ENCODE data around the gene QKI.

Gene QKI

GRCh38 chr6:163513570-163514166, 99.2 kb downstream of the QKI start:
- Histone ChIP-seq H3K79me2 (ENCODE audit: insufficient read depth, low read length) (peaks cover 9% of the 10 kb centered on the region), H2AFZ (ENCODE audit: low read depth, low read length) (no peak overlapping the region), H3K9ac (ENCODE audit: low read depth, low read length) (no peak overlapping the region), H3K4me2 (ENCODE audit: insufficient read depth, low read length) (no peak overlapping the region), H3K9me3 (ENCODE audit: insufficient read depth, low read length, severe bottlenecking) (no peaks in the 10 kb centered on the region), H4K20me1 (ENCODE audit: insufficient read depth, low read length) (peaks cover 5% of the 10 kb centered on the region), H3K27ac (ENCODE audit: low read length) (no peak overlapping the region), H3K4me1 (ENCODE audit: insufficient read depth, low read length) (no peaks in the 10 kb centered on the region), H3K36me3 (ENCODE audit: insufficient read depth, low read length) (no peaks in the 10 kb centered on the region), H3K27me3 (ENCODE audit: insufficient read depth, low read length, poor library complexity) (no peaks in the 10 kb centered on the region), H3K4me3 (ENCODE audit: low read depth in 1 of 2, low read length in 2 of 2) (no peak overlapping the region)
- peak; percentile 4 for DNase-seq
- peak; percentile 53; the same call in 1 of the 3 replicates for ATAC-seq (ENCODE audit: insufficient read depth, low read depth)
- no peak for TF ChIP-seq EZH2 (IDR thresholded peaks at IDR 0.05; ENCODE audit: borderline replicate concordance, low read depth, low read length, severe bottlenecking)
- TF ChIP-seq, protein P1, sequence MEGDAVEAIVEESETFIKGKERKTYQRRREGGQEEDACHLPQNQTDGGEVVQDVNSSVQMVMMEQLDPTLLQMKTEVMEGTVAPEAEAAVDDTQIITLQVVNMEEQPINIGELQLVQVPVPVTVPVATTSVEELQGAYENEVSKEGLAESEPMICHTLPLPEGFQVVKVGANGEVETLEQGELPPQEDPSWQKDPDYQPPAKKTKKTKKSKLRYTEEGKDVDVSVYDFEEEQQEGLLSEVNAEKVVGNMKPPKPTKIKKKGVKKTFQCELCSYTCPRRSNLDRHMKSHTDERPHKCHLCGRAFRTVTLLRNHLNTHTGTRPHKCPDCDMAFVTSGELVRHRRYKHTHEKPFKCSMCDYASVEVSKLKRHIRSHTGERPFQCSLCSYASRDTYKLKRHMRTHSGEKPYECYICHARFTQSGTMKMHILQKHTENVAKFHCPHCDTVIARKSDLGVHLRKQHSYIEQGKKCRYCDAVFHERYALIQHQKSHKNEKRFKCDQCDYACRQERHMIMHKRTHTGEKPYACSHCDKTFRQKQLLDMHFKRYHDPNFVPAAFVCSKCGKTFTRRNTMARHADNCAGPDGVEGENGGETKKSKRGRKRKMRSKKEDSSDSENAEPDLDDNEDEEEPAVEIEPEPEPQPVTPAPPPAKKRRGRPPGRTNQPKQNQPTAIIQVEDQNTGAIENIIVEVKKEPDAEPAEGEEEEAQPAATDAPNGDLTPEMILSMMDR (IDR thresholded peaks at IDR 0.05; ENCODE audit: borderline replicate concordance, extremely low read depth, low read length, poor library complexity, severe bottlenecking), result no peak

GRCh38 chr6:163516908-163517307, 102.4 kb downstream of the QKI start:
- Histone ChIP-seq H3K27ac (ENCODE audit: low read length) (no peak overlapping the region), H3K9me3 (ENCODE audit: insufficient read depth, low read length, severe bottlenecking) (no peaks in the 10 kb centered on the region), H3K4me3 (ENCODE audit: low read depth in 1 of 2, low read length in 2 of 2) (no peak overlapping the region), H4K20me1 (ENCODE audit: insufficient read depth, low read length) (peaks cover 5% of the 10 kb centered on the region), H3K36me3 (ENCODE audit: insufficient read depth, low read length) (no peaks in the 10 kb centered on the region), H3K27me3 (ENCODE audit: insufficient read depth, low read length, poor library complexity) (no peaks in the 10 kb centered on the region), H3K4me1 (ENCODE audit: insufficient read depth, low read length) (no peaks in the 10 kb centered on the region), H3K9ac (ENCODE audit: low read depth, low read length) (no peak overlapping the region), H2AFZ (ENCODE audit: low read depth, low read length) (no peak overlapping the region), H3K79me2 (ENCODE audit: insufficient read depth, low read length) (peaks cover 20% of the 10 kb centered on the region), H3K4me2 (ENCODE audit: insufficient read depth, low read length) (no peak overlapping the region)
- no peak for TF ChIP-seq EZH2 (IDR thresholded peaks at IDR 0.05; ENCODE audit: borderline replicate concordance, low read depth, low read length, severe bottlenecking)
- TF ChIP-seq, protein P1 (IDR thresholded peaks at IDR 0.05; ENCODE audit: borderline replicate concordance, extremely low read depth, low read length, poor library complexity, severe bottlenecking), result no peak
- DNase-seq (no peak), ATAC-seq (ENCODE audit: insufficient read depth, low read depth) (no peak)

GRCh38 chr6:163520956-163521355, 106.4 kb downstream of the QKI start:
- no peaks in the 10 kb centered on the region for H3K36me3 ChIP-seq (ENCODE audit: insufficient read depth, low read length)
- DNase-seq (no peak), ATAC-seq (ENCODE audit: insufficient read depth, low read depth) (no peak)
- no peaks in the 10 kb centered on the region for H3K9me3 ChIP-seq (ENCODE audit: insufficient read depth, low read length, severe bottlenecking)
- H4K20me1 ChIP-seq (ENCODE audit: insufficient read depth, low read length), result 0 out of 2 replicates have a peak, but pooled peaks cover 2% of the 10 kb centered on the region
- no peaks in the 10 kb centered on the region for H3K27me3 ChIP-seq (ENCODE audit: insufficient read depth, low read length, poor library complexity)
- no peak overlapping the region for H2AFZ ChIP-seq (ENCODE audit: low read depth, low read length)
- TF ChIP-seq, protein P1 (IDR thresholded peaks at IDR 0.05; ENCODE audit: borderline replicate concordance, extremely low read depth, low read length, poor library complexity, severe bottlenecking), result no peak
- TF ChIP-seq EZH2 (IDR thresholded peaks at IDR 0.05; ENCODE audit: borderline replicate concordance, low read depth, low read length, severe bottlenecking), result no peak
- H3K27ac ChIP-seq (ENCODE audit: low read length), result no peak overlapping the region
- H3K4me1 ChIP-seq (ENCODE audit: insufficient read depth, low read length), result no peaks in the 10 kb centered on the region
- no peak overlapping the region for H3K4me2 ChIP-seq (ENCODE audit: insufficient read depth, low read length)
- H3K79me2 ChIP-seq (ENCODE audit: insufficient read depth, low read length), result peaks cover 27% of the 10 kb centered on the region
- no peak overlapping the region for H3K9ac ChIP-seq (ENCODE audit: low read depth, low read length)
- no peak overlapping the region for H3K4me3 ChIP-seq (ENCODE audit: low read depth in 1 of 2, low read length in 2 of 2)

Measured in DND-41 (cell line).